ENCODE measurements around the gene SLC17A5.

SLC17A5 gene

GRCh38 chr6:73648166-73648565, 5.6 kb downstream of the SLC17A5 start:
- Histone ChIP-seq H3K4me3 (ENCODE audit: low read length) (no peak overlapping the region), H3F3A (ENCODE audit: insufficient read depth, low read length) (peaks cover 6% of the 10 kb centered on the region), H3K4me2 (ENCODE audit: low read depth, low read length) (no peak overlapping the region), H3K9me2 (replicated peaks; ENCODE audit: insufficient read depth, low read length) (no peaks in the 10 kb centered on the region), H3K4me1 (ENCODE audit: low read length) (peaks cover 4% of the 10 kb centered on the region; the same call in 1 of the 2 replicates), H3K36me3 (replicated peaks; ENCODE audit: insufficient read depth, low read length) (no peaks in the 10 kb centered on the region), H3K27me3 (replicated peaks; ENCODE audit: insufficient read depth, low read length) (no peaks in the 10 kb centered on the region), H3K27ac (ENCODE audit: low read length) (no peak overlapping the region), H3K9me3 (replicated peaks; ENCODE audit: insufficient read depth, low read length) (no peaks in the 10 kb centered on the region), H4K20me1 (ENCODE audit: insufficient read depth, low read length) (no peaks in the 10 kb centered on the region), H3K9ac (ENCODE audit: low read length) (no peak overlapping the region), H3K79me2 (ENCODE audit: low read length) (peaks cover 11% of the 10 kb centered on the region), H2AFZ (ENCODE audit: low read length) (no peak overlapping the region)
- no peak for DNase-seq
- TF ChIP-seq CTCF (IDR thresholded peaks at IDR 0.05; ENCODE audit: low read length): no peak
- TF ChIP-seq EZH2phosphoT487 (IDR thresholded peaks at IDR 0.05; ENCODE audit: low read length): no peak
- no peak for TF ChIP-seq EZH2 (optimal IDR thresholded peaks at IDR 0.05; ENCODE audit: low read depth, low read length)

GRCh38 chr6:73644941-73645591, 8.7 kb downstream of the SLC17A5 start:
- no peak overlapping the region for H3K4me3 ChIP-seq (ENCODE audit: low read length)

GRCh38 chr6:73644030-73644429, 9.8 kb downstream of the SLC17A5 start:
- no peak overlapping the region for H2AFZ ChIP-seq (ENCODE audit: low read length)
- no peak overlapping the region for H3K4me3 ChIP-seq (ENCODE audit: low read length)
- no peak for DNase-seq
- H3K9ac ChIP-seq (ENCODE audit: low read length): no peak overlapping the region
- no peaks in the 10 kb centered on the region for H3K36me3 ChIP-seq (replicated peaks; ENCODE audit: insufficient read depth, low read length)
- H3K4me1 ChIP-seq (ENCODE audit: low read length): no peaks in the 10 kb centered on the region
- no peak overlapping the region for H3K27ac ChIP-seq (ENCODE audit: low read length)
- TF ChIP-seq CTCF (IDR thresholded peaks at IDR 0.05; ENCODE audit: low read length) (no peak), EZH2phosphoT487 (IDR thresholded peaks at IDR 0.05; ENCODE audit: low read length) (no peak), EZH2 (optimal IDR thresholded peaks at IDR 0.05; ENCODE audit: low read depth, low read length) (no peak)
- no peaks in the 10 kb centered on the region for H3K9me2 ChIP-seq (replicated peaks; ENCODE audit: insufficient read depth, low read length)
- 0 out of 2 replicates have a peak, but pooled peaks cover 3% of the 10 kb centered on the region for H3K79me2 ChIP-seq (ENCODE audit: low read length)
- no peaks in the 10 kb centered on the region for H4K20me1 ChIP-seq (ENCODE audit: insufficient read depth, low read length)
- no peaks in the 10 kb centered on the region for H3K9me3 ChIP-seq (replicated peaks; ENCODE audit: insufficient read depth, low read length)
- H3K27me3 ChIP-seq (replicated peaks; ENCODE audit: insufficient read depth, low read length): no peaks in the 10 kb centered on the region
- H3F3A ChIP-seq (ENCODE audit: insufficient read depth, low read length): no peaks in the 10 kb centered on the region
- H3K4me2 ChIP-seq (ENCODE audit: low read depth, low read length): no peak overlapping the region

More at GRCh38 chr6:73644941-73645591, 8.7 kb downstream of the SLC17A5 start:
- Histone ChIP-seq H3K27me3 (replicated peaks; ENCODE audit: insufficient read depth, low read length) (no peaks in the 10 kb centered on the region), H3K4me1 (ENCODE audit: low read length) (no peaks in the 10 kb centered on the region), H3K9ac (ENCODE audit: low read length) (no peak overlapping the region), H3K4me2 (ENCODE audit: low read depth, low read length) (no peak overlapping the region), H2AFZ (ENCODE audit: low read length) (no peak overlapping the region), H3K79me2 (ENCODE audit: low read length) (0 out of 2 replicates have a peak, but pooled peaks cover 3% of the 10 kb centered on the region), H3K36me3 (replicated peaks; ENCODE audit: insufficient read depth, low read length) (no peaks in the 10 kb centered on the region), H3K27ac (ENCODE audit: low read length) (no peak overlapping the region), H4K20me1 (ENCODE audit: insufficient read depth, low read length) (no peaks in the 10 kb centered on the region), H3F3A (ENCODE audit: insufficient read depth, low read length) (no peaks in the 10 kb centered on the region), H3K9me2 (replicated peaks; ENCODE audit: insufficient read depth, low read length) (no peaks in the 10 kb centered on the region), H3K9me3 (replicated peaks; ENCODE audit: insufficient read depth, low read length) (no peaks in the 10 kb centered on the region)
- no peak for DNase-seq
- TF ChIP-seq EZH2phosphoT487 (IDR thresholded peaks at IDR 0.05; ENCODE audit: low read length): no peak
- TF ChIP-seq EZH2 (optimal IDR thresholded peaks at IDR 0.05; ENCODE audit: low read depth, low read length): no peak
- TF ChIP-seq CTCF (IDR thresholded peaks at IDR 0.05; ENCODE audit: low read length): no peak

Data from MM.1S (cell line).